Erythroblast (primary cell): ENCODE results near the gene AMPD2.

Source experiments
- DNase-seq, 2 experiments: peaks; one replicate each; lab custom pipeline; 2025; lab: John Stamatoyannopoulos, UW
- GATA1 ChIP-seq: IDR thresholded peaks from 2 replicates; pipeline ENCODE4 v1.6.1; 2011; ENCODE audit warnings: low read depth, mild to moderate bottlenecking, control low read depth, low read length, moderate library complexity
- POLR2A ChIP-seq: IDR thresholded peaks from 2 replicates; pipeline ENCODE4 v1.6.1; 2011; ENCODE audit warnings: mild to moderate bottlenecking, low read length

The AMPD2 gene

GRCh38 chr1:109603229-109603628, 16.4 kb upstream of the AMPD2 start:
- TF ChIP-seq POLR2A: no peak
- TF ChIP-seq GATA1: no peak
- no peak for DNase-seq

DNA sequence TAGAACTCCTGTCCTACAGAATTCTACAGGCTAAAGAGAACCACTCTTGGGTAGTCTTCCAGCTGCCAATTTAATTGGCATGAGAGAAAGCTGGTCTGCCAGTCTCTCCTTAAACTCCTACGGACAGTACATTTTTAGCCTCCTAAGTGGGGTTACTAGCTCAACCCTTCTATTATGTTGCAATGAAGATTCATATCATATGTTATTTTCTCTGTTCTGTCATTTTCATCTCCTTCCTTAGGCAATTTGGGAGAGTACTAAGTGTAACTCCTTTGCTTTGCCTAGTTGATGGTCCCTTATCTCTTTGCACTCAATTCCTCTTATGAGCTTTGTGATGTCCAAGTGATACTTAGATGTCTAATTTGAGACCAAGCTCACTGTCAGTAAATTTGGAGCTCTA, 14.3 kb upstream of the AMPD2 start:
- no peak for DNase-seq
- no peak for TF ChIP-seq GATA1
- no peak for TF ChIP-seq POLR2A

- TF ChIP-seq POLR2A (no peak), GATA1 (no peak)
- no peak for DNase-seq
These were observed 9.8 kb upstream of the AMPD2 start for GRCh38 chr1:109609881-109610280.

- no peak for DNase-seq
- TF ChIP-seq GATA1: no peak
- no peak for TF ChIP-seq POLR2A
These were observed 8.9 kb upstream of the AMPD2 start for GRCh38 chr1:109610609-109611307.

- DNase-seq: no peak
- no peak for TF ChIP-seq POLR2A
- no peak for TF ChIP-seq GATA1
These were observed 8.2 kb upstream of the AMPD2 start for GRCh38 chr1:109611308-109611990.

- DNase-seq: no peak
- TF ChIP-seq GATA1 (no peak), POLR2A (no peak)
These were observed 6.1 kb upstream of the AMPD2 start for GRCh38 chr1:109613361-109614147.

DNA sequence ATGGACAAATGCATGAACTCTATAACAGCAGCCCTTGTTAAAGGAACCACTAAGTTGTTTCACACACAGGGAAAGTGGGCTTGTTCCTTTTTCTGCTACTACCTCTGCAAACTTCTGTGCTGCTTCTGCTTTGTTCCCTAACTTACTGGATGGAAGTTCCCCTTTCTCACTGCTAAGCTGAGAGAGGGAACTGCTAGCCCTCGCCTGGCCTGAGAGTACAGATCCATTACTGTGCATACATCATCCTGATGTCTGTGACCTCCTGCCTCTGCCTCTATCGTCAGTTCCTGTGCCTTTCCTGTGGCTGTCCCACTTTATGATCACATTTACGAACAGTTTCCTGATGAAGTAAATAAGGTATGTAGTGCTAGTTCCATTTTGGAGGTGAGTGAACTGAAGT, 3.8 kb upstream of the AMPD2 start:
- DNase-seq: no peak
- TF ChIP-seq POLR2A: no peak
- no peak for TF ChIP-seq GATA1

DNA sequence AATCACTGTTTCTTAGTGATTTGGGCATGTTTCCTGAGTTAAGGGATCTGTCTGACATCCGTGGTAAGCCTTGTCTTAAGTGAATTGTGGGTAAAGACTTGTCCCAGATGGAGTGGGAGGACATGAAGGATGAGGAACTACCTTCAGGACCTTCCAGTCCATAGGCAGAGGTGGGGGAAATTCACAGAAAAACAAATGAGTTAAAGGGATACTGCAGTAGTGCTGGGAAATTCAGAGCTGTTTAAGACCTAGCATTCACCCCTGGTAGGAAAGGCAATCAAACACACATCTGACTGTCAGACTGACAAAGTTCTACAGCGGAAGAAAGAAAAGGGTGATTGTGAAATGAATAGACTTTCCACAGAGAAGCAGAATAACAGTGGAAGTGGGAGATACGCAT, 3.2 kb upstream of the AMPD2 start:
- DNase-seq: no peak
- TF ChIP-seq POLR2A (no peak), GATA1 (no peak)

- TF ChIP-seq POLR2A: no peak
- TF ChIP-seq GATA1: no peak
- no peak for DNase-seq
These were observed 2.3 kb upstream of the AMPD2 start for GRCh38 chr1:109617291-109617801.

- no peak for TF ChIP-seq POLR2A
- TF ChIP-seq GATA1: no peak
- DNase-seq: no peak
These were observed 719 bp upstream of the AMPD2 start for GRCh38 chr1:109618661-109619575.

GRCh38 chr1:109620401-109620791, 759 bp downstream of the AMPD2 start:
- DNase-seq: no peak
- TF ChIP-seq POLR2A (no peak), GATA1 (no peak)

DNA sequence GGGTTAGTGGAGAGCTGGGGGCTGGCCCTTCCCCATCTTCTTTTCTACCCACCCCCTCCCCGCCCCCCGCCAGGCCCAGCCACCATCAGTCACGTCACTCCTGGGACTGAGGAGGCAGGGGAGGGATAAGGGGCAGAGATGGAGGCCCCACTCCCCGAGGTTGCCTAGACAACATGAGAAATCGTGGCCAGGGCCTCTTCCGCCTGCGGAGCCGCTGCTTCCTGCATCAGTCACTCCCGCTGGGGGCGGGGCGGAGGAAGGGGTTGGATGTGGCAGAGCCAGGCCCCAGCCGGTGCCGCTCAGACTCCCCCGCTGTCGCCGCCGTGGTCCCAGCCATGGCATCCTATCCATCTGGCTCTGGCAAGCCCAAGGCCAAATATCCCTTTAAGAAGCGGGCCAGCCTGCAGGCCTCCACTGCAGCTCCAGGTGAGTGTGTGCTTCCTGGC, 1.2 kb downstream of the AMPD2 start:
- DNase-seq: peak; percentile 82 to 85
- TF ChIP-seq GATA1 (no peak), POLR2A (no peak)

- TF ChIP-seq GATA1 (no peak), POLR2A (no peak)
- peak; percentile 27 to 49 for DNase-seq
These were observed 1.9 kb downstream of the AMPD2 start for GRCh38 chr1:109621379-109622136.
